H9 (cell line): ENCODE data around the gene ANO2. TPM values are rescaled to one million over a fixed set of nuclear protein-coding genes. Genes with fewer than 3 reads are reported as not detected.

Source experiments
- DNase-seq: peaks from one replicate; pipeline ENCODE4 v3.0.0-alpha.2; 2017
- H2AFZ ChIP-seq: one replicate; pipeline ENCODE4 v1.6.1; 2013; ENCODE audit warnings: mild to moderate bottlenecking, low read length, control low read depth, moderate library complexity
- H2AK5ac ChIP-seq: 2 replicates; pipeline ENCODE4 v1.6.1; 2013; ENCODE audit warnings: low read length, control low read depth, mixed read lengths; ENCODE audit not compliant: insufficient read length
- H2BK120ac ChIP-seq: one replicate; pipeline ENCODE4 v1.6.1; 2013; ENCODE audit warnings: low read depth, mild to moderate bottlenecking, low read length, control low read depth, inconsistent platforms; ENCODE audit not compliant: poor library complexity, severe bottlenecking
- H2BK12ac ChIP-seq: 2 replicates; pipeline ENCODE4 v1.6.1; 2013; ENCODE audit warnings: low read length, control low read depth, mixed read lengths, low read depth; ENCODE audit not compliant: insufficient read length
- H2BK15ac ChIP-seq: 2 replicates; pipeline ENCODE4 v1.6.1; 2013; ENCODE audit warnings: low read depth, low read length, control low read depth
- H2BK20ac ChIP-seq: one replicate; pipeline ENCODE4 v1.6.1; 2013; ENCODE audit warnings: low read depth, mild to moderate bottlenecking, low read length, control low read depth, inconsistent platforms; ENCODE audit not compliant: poor library complexity, severe bottlenecking
- H2BK5ac ChIP-seq: 2 replicates; pipeline ENCODE4 v1.6.1; 2013; ENCODE audit warnings: low read length, control low read depth, mixed read lengths; ENCODE audit not compliant: insufficient read length
- H3K14ac ChIP-seq: 2 replicates; pipeline ENCODE4 v1.6.1; 2013; ENCODE audit warnings: low read length, control low read depth; ENCODE audit not compliant: insufficient read depth
- H3K18ac ChIP-seq: 2 replicates; pipeline ENCODE4 v1.6.1; 2013; ENCODE audit warnings: low read depth, mild to moderate bottlenecking, mixed read lengths, low read length, control low read depth; ENCODE audit not compliant: insufficient read length
- H3K23ac ChIP-seq: 2 replicates; pipeline ENCODE4 v1.6.1; 2013; ENCODE audit warnings: low read length, control low read depth, mixed read lengths, low read depth; ENCODE audit not compliant: insufficient read length
- H3K23me2 ChIP-seq: 2 replicates; pipeline ENCODE4 v1.6.1; 2013; ENCODE audit warnings: low read depth, mild to moderate bottlenecking, mixed read lengths, low read length, control low read depth; ENCODE audit not compliant: insufficient read length, poor library complexity, severe bottlenecking
- H3K27ac ChIP-seq: 2 replicates; pipeline ENCODE4 v1.5.1; 2013; ENCODE audit warnings: low read length, control low read depth, mixed read lengths, low read depth; ENCODE audit not compliant: insufficient read length
- H3K27me3 ChIP-seq: 2 replicates; pipeline ENCODE4 v1.6.1; 2013; ENCODE audit warnings: low read length, control low read depth, inconsistent platforms; ENCODE audit not compliant: insufficient read depth
- H3K4ac ChIP-seq: 2 replicates; pipeline ENCODE4 v1.6.1; 2013; ENCODE audit warnings: low read depth, mild to moderate bottlenecking, control low read depth, inconsistent platforms, low read length, moderate library complexity
- H3K4me1 ChIP-seq: 2 replicates; pipeline ENCODE4 v1.6.1; 2013; ENCODE audit warnings: low read length, control low read depth, inconsistent platforms; ENCODE audit not compliant: insufficient read depth
- H3K4me2 ChIP-seq: 2 replicates; pipeline ENCODE4 v1.6.1; 2013; ENCODE audit warnings: low read length, control low read depth, mixed read lengths; ENCODE audit not compliant: insufficient read length, insufficient read depth
- H3K56ac ChIP-seq: 2 replicates; pipeline ENCODE4 v1.6.1; 2013; ENCODE audit warnings: low read depth, mild to moderate bottlenecking, mixed read lengths, low read length, control low read depth; ENCODE audit not compliant: insufficient read length
- H3K79me1 ChIP-seq: 2 replicates; pipeline ENCODE4 v1.6.1; 2013; ENCODE audit warnings: low read depth, mild to moderate bottlenecking, moderate library complexity, low read length, control low read depth, inconsistent platforms; ENCODE audit not compliant: insufficient read depth, poor library complexity, severe bottlenecking
- H3K79me2 ChIP-seq: 2 replicates; pipeline ENCODE4 v1.6.1; 2013; ENCODE audit warnings: low read length, control low read depth, inconsistent platforms; ENCODE audit not compliant: insufficient read depth
- H3K9ac ChIP-seq: 2 replicates; pipeline ENCODE4 v1.6.1; 2013; ENCODE audit warnings: low read length, control low read depth, mixed read lengths; ENCODE audit not compliant: insufficient read length; ENCODE audit errors: extremely low read depth
- H3K9me3 ChIP-seq: one replicate; pipeline ENCODE4 v1.6.1; 2013; ENCODE audit warnings: low read depth, low read length, inconsistent platforms; ENCODE audit not compliant: control insufficient read depth
- H3T11ph ChIP-seq: one replicate; pipeline ENCODE4 v1.6.1; 2013; ENCODE audit warnings: mild to moderate bottlenecking, low read length, control low read depth, inconsistent platforms
- H4K20me1 ChIP-seq: one replicate; pipeline ENCODE4 v1.6.1; 2013; ENCODE audit not compliant: control insufficient read depth, insufficient read length, insufficient read depth
- H4K5ac ChIP-seq: 2 replicates; pipeline ENCODE4 v1.6.1; 2013; ENCODE audit warnings: low read depth, mild to moderate bottlenecking, mixed read lengths, low read length, control low read depth; ENCODE audit not compliant: insufficient read length
- H4K8ac ChIP-seq: replicated peaks from 2 replicates; pipeline ENCODE4 v1.6.1; 2013; ENCODE audit warnings: low read length, control low read depth, mixed read lengths, low read depth; ENCODE audit not compliant: insufficient read length
- H4K91ac ChIP-seq: 2 replicates; pipeline ENCODE4 v1.6.1; 2013; ENCODE audit warnings: low read depth, mild to moderate bottlenecking, moderate library complexity, mixed read lengths, low read length, control low read depth; ENCODE audit not compliant: insufficient read length
- H3K27ac Mint-ChIP-seq, 3 experiments: 2 replicates in 2 of 3; 3 replicates in 1 of 3; pipeline ENCODE4 v1.8.0; 2020 to 2021; ENCODE audit warnings: mixed read lengths in 3 of 3, mild to moderate bottlenecking in 1 of 3, moderate library complexity in 1 of 3
- H3K27me3 Mint-ChIP-seq: 2 replicates; pipeline ENCODE4 v1.8.0; 2021; ENCODE audit warnings: low read depth, mild to moderate bottlenecking, moderate library complexity, mixed read lengths
- H3K36me3 Mint-ChIP-seq, 3 experiments: 2 replicates in 2 of 3; 3 replicates in 1 of 3; pipeline ENCODE4 v1.8.0; 2020 to 2021; ENCODE audit warnings: low read depth in 3 of 3, mixed read lengths in 3 of 3; ENCODE audit not compliant: insufficient read depth in 1 of 3
- H3K4me1 Mint-ChIP-seq, 2 experiments: 2 replicates each; pipeline ENCODE4 v1.8.0; 2020; ENCODE audit warnings: mixed read lengths in 2 of 2
- H3K4me3 Mint-ChIP-seq, 2 experiments: 2 replicates in 1 of 2; 3 replicates in 1 of 2; pipeline ENCODE4 v1.8.0; 2020 to 2021; ENCODE audit warnings: mild to moderate bottlenecking in 2 of 2, mixed read lengths in 2 of 2, moderate library complexity in 1 of 2
- H3K9me3 Mint-ChIP-seq, 2 experiments: 2 replicates in 1 of 2; 3 replicates in 1 of 2; pipeline ENCODE4 v1.8.0; 2020; ENCODE audit warnings: mild to moderate bottlenecking in 2 of 2, mixed read lengths in 2 of 2, moderate library complexity in 1 of 2
- WGBS: extraction: QIAGEN DNeasy Blood & Tissue Kit; methylation state at CpG from one replicate; pipeline ENCODE4 v1.1.7; 2013; ENCODE audit warnings: missing lambda C conversion rate, low lambda C conversion rate, mixed read lengths; ENCODE audit not compliant: insufficient read length; ENCODE audit errors: extremely low coverage; 5-methylcytosine and 5-hydroxymethylcytosine counted together
- total RNA-seq: library from RNA; stranded (reverse); gene quantifications from 2 replicates; pipeline ENCODE4 v1.2.1, GENCODE V29; 2021
- TF ChIP-seq, protein P1 (sequence below): fragments of 200-600 bp; sonication (generic); conservative IDR thresholded peaks from 3 replicates; pipeline ENCODE4 v1.8.0; 2021; ENCODE audit warnings: antibody characterized with exemption, mild to moderate bottlenecking

ANO2 gene
- total RNA-seq, 1 experiment from 2014 or later = 3.8 TPM

DNA sequence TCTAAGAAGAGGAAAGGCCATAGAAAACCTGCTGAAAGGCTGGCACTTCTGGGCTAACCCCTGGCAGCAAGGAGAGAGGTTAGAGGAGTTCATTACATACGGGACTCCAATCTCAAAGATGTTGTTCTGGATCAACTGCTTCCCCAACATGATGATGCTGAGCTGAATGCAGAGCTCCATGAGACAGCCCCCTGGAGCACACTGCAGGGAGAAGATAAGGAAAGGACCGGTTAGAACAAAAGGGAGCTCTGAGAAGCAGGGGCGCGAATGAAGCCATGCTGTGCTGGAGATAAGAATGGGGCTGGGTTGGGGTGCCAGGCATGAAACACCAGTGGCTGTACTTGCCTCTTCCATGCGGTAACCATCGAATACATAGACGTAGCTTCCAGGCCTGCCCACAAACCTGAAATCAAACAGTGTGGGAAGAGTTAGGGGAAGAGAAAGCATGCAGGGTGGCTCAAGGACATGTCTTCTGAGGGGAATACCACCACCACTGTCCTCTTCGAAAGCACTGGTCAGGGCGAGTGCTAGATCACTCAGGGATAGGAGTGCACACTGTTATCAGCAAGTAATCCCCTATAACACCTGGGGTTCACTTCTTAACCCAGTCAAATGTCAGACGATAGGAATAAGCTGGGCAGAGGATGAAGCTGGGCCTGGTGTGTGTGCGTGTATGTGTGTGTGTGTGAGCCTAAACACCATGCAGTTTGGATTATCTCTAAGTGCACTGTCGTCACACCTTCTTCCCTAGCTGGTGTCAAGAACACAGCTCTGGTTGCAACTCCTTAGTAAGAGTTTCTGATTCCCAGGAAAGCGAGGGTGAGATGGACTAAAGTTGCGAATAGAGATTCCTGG is 332.3 kb downstream of the ANO2 start:
- no peak overlapping the region for H3K4me3 Mint-ChIP-seq
- no peaks in the 10 kb centered on the region for H3K27me3 Mint-ChIP-seq

More for the DNA sequence above, 332.3 kb downstream of the ANO2 start:
- Histone ChIP-seq H3K27ac (no peak overlapping the region), H4K20me1 (no peaks in the 10 kb centered on the region), H3K27me3 (no peaks in the 10 kb centered on the region), H2BK5ac (no peak overlapping the region), H2BK20ac (no peak overlapping the region), H3K79me1 (no peaks in the 10 kb centered on the region), H2BK12ac (no peak overlapping the region), H3K23me2 (no peaks in the 10 kb centered on the region), H3K18ac (no peak overlapping the region), H3K14ac (no peak overlapping the region), H3K56ac (no peak overlapping the region), H4K91ac (no peak overlapping the region), H3T11ph (no peak overlapping the region), H3K9me3 (no peaks in the 10 kb centered on the region), H2AFZ (no peak overlapping the region), H3K9ac (no peak overlapping the region), H3K4me2 (no peak overlapping the region), H3K4me1 (no peaks in the 10 kb centered on the region), H2BK15ac (no peak overlapping the region), H3K4ac (no peak overlapping the region), H3K23ac (no peak overlapping the region), H2BK120ac (no peak overlapping the region), H3K79me2 (no peaks in the 10 kb centered on the region), H4K5ac (no peak overlapping the region), H2AK5ac (no peak overlapping the region), H4K8ac (no peak overlapping the region)
- H3K36me3 Mint-ChIP-seq = no peaks in the 10 kb centered on the region; a peak in 1 of 7 replicates
- WGBS = no CpG with 5 or more reads among the region's 14 CpGs
- DNase-seq = no peak
- TF ChIP-seq, protein P1, sequence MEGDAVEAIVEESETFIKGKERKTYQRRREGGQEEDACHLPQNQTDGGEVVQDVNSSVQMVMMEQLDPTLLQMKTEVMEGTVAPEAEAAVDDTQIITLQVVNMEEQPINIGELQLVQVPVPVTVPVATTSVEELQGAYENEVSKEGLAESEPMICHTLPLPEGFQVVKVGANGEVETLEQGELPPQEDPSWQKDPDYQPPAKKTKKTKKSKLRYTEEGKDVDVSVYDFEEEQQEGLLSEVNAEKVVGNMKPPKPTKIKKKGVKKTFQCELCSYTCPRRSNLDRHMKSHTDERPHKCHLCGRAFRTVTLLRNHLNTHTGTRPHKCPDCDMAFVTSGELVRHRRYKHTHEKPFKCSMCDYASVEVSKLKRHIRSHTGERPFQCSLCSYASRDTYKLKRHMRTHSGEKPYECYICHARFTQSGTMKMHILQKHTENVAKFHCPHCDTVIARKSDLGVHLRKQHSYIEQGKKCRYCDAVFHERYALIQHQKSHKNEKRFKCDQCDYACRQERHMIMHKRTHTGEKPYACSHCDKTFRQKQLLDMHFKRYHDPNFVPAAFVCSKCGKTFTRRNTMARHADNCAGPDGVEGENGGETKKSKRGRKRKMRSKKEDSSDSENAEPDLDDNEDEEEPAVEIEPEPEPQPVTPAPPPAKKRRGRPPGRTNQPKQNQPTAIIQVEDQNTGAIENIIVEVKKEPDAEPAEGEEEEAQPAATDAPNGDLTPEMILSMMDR = no peak
- peaks cover 7 to 15% of the 10 kb centered on the region in 2 experiments for H3K4me1 Mint-ChIP-seq
- H3K9me3 Mint-ChIP-seq = no peaks in the 10 kb centered on the region
- H3K27ac Mint-ChIP-seq = no peak overlapping the region
